DMS 273 (cell line): ENCODE data around the gene ALDH7A1.

Experiments
- DNase-seq: peaks from one replicate; lab custom pipeline; 2025; ENCODE audit not compliant: unreplicated experiment; lab: John Stamatoyannopoulos, UW

Gene ALDH7A1

DNA sequence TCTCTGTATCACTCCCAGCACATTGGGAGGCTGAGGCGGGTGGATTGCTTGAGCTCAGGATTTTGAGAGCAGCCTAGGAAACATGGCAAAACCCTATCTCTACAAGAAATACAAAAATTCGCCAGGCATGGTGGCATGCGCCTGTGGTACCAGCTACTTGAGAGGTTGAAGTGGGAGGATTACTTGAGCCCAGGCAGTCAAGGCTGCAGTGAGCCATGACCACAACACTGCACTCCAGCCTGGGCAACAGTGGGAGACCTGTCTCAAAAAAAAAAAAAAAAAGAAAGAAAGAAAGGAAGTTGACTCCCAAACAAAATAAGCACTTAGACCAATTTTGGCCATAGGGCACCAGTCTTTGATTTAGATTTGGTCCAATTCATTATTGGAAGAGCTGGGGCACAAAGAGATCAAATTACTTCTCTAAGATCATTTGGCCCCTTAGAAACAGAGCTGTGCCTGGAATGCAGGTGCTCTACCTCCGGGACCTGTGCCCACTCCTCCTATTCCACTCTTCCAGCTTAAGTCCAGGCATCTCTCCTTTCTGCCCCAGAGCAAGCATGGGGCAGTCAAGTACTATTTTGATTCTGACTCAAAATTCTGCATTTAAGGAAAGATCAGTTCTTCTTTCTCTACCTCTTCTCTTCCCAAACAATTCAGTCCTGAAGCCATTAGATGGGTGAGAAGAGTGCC, 59.0 kb downstream of the ALDH7A1 start:
- DNase-seq: no peak

DNA sequence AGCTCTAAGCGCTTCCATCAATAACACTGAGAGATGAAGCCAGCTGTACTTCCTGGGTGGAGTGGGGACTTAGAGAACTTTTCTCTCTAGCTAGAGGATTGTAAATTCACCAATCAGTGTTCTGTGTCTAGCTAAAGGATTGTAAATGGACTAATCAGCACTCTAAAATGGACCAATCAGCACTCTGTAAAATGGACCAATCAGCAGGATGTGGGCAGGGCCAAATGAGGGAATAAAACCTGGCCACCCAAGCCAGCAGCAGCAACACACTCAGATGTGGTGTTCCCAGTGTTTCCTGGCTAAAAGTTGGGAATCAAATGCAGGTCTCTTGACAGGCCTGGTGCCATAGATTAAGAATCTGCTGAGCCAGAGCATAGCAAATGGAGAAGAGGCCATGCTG, 60.5 kb downstream of the ALDH7A1 start:
- DNase-seq: no peak

DNA sequence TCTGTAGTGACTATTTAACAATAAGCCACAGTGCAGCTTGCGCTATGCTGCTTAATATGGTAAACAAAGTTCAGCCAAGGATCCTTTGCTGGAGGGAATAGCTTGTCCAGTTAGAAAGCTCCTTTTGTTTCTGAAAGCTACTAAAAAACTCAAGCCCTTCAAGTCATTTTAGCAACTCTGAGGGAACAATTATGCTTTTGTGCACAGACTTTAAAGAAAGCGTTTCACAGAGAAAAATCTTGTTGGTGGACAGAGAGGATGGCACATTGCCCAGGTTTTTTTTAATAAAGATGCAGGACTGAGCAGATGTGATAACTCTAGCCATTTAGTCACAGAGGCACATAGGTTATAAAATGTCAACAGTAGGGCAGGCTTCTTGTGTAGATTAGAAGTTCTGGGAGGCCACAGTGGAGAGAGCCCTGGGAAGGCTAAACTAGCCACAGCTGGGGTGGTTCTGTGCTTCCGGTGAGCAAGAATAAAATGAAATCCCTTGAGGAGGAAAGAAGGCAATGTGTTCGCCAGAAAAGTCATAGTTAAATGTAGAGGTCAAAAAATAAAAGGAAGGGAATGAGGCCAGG, 63.4 kb downstream of the ALDH7A1 start:
- peak; percentile 36 for DNase-seq

DNA sequence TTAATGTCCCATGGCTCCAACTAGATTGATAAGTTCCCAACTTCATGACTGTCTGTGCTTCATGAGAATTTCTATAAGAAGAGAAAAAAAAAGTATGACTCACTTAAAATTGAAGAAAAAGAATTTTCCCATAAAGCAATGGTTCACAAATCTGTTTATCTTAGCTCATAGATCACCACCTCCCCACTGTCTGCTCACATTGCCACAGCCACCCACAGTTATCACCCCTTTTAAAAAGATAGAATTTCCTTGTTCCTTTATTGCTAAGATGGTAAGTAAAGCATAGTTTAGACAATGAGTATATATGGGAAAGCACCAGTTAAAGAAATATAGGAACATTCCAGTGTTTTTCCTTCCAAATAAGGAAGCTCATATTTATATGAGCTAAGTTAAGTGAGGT, 67.1 kb downstream of the ALDH7A1 start:
- DNase-seq: no peak

DNA sequence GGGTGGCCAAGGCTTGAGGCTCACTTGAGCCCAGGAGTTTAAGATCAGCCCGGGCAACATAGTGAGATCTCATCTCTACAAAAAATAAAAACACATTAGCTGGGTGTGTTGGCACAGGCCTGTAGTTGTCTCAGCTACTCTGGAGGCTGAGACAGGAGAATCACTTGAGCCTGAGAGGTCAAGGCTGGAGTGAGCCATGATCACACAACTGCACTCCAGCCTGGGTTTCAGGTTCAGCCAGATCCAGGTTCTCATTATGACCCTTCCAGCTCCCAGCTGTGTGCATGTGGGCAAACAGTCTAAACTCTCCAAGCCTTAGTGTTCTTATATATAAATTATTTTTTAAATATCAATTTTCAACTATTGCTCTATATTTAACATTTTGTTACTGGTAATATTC, 67.9 kb downstream of the ALDH7A1 start:
- no peak for DNase-seq

- no peak for DNase-seq
Measured at GRCh38 chr5:126526493-126526892, 68.5 kb downstream of the ALDH7A1 start.

DNA sequence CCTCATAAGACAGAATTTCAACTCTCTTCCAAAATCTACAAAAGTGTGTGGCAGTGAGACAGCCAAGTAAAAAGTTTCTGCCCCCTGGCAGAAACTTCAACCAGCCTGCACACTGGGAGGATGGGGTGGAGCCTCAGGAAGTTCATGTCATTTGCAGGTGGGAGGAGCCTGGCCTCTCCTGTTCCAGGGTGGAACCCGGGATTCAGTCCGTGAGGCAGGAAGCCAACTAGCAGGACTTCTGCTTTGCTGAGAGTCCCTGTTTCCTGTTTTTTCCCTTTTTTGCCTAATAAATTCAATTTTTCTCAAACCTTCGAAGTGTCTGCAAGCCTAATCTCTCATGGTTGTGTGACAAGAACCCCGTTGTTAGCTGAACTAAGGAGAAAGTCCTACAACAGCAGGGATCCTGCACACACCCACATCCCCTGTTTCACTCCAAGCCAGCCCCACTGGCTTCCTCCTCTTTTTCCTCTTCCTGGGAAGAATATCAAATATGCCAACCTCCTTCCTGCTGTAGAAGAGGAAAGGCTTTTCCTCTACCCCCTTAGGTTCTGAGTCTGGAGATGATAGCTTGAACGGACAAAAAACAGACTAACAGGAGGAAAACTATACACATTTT, 69.3 kb downstream of the ALDH7A1 start:
- DNase-seq: peak; percentile 34

DNA sequence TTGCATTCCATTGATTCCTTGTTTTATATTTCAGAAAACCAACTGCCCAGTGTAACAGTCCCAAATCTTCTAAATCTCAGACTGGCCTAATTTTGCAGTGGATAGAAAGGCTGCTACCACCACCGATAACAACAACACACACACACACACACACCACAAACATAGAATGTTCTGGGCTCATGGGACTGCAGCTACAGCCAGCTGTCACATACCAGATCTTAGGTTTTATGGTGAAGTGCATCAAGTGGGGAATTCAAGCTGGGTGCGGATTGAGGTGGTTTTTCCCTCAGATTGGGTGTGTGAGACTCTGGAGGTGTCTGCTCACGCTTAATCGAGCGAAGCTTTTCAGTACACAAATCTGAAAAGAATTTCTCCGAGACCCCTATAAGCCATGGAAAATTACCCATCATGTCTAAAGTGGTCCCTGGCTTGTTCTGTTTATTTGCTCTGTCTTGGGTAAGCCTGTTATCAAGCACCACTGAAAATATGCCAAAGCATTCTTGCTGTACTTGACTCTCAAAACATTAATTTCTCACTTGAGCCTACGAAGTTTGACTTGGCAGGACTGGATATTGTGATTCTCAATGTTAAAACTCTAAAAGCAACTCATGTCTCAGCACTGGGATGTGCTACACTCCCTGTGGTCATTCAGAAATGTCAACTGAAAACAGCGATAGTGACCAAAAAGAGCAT, 71.1 kb downstream of the ALDH7A1 start:
- DNase-seq: no peak

GRCh38 chr5:126521130-126521529, 73.9 kb downstream of the ALDH7A1 start:
- DNase-seq: no peak

GRCh38 chr5:126520593-126520953, 74.4 kb downstream of the ALDH7A1 start:
- DNase-seq: no peak

GRCh38 chr5:126519637-126520592, 75.1 kb downstream of the ALDH7A1 start:
- DNase-seq: peak; percentile 57

- peak; percentile 30 for DNase-seq
Measured at GRCh38 chr5:126519223-126519622, 75.8 kb downstream of the ALDH7A1 start.

DNA sequence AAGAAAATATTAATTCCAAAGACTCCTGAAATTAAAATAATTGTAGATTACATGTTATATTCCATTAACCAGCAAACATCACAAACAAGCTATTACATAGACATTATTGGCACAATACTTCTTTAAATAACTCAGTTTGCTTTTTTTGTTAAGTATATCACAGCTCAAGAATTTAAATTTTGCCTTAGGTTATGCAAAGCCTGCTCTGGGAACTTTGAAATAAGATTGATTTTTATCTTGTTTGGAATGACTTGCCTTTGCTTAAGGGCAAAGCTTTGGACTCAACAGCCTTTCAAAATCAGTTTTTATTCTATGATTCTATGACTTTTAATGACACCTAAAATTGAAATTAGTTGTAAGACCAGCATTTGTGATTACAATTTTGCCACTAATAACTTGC, 78.2 kb downstream of the ALDH7A1 start:
- no peak for DNase-seq

DNA sequence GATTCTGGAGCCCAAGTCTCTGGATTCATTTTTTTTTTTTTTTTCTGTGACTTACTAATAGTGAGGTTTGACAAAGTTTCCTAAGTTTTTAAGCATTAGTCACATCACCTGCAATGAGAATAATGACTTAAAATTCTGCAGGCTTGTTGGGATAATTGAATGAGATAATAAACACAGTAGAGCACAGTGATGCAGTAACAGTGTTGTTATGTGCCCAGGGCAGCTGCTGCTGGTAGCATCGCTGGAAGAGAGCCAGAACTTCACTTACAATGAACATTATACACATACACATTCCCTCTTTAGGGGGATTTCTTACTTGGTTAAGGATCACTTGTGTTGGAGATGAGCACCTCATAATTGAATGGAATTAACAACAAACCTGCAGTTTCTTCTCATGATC, 78.9 kb downstream of the ALDH7A1 start:
- DNase-seq: peak; percentile 70

- DNase-seq: no peak
Measured at GRCh38 chr5:126515337-126515736, 79.7 kb downstream of the ALDH7A1 start.

GRCh38 chr5:126514558-126515141, 80.4 kb downstream of the ALDH7A1 start:
- DNase-seq: no peak

DNA sequence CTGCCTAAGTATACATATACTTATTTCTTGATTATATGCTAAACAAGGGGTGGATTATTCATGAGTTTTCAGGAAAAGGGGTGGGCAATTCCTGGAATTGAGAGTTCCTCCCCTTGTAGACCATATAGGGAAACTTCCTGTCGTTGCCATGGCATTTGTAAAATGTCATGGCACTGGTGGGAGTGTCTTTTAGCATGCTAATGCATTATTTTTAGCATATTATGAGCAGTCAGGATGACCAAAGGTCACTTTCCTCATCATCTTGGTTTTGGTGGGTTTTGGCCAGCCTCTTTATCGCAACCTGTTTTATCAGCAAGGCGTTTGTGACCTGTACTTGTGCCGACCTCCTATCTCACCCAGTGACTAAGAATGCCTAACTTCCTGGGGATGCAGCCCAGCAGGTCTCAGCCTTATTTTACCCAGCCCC, 80.9 kb downstream of the ALDH7A1 start:
- DNase-seq: no peak

GRCh38 chr5:126513703-126514102, 81.3 kb downstream of the ALDH7A1 start:
- DNase-seq: no peak

DNA sequence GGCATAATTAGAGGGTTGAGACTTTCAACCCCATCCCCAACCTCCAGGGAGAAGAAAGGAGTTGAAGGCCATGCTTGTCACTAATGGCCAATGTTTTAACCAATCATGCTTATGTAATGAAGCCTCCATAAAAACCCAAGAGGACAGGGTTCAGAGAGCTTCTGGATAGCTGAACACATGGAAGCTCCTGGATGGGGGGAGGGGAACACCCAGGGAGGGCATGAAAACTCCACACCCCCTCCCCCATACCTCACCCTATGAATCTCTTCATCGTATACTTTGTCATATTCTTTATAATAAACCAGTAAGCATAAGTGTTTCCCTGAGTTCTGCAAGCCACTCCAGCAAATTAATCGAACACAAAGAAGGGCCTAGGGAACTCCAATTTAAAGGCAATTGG, 81.7 kb downstream of the ALDH7A1 start:
- DNase-seq: no peak

DNA sequence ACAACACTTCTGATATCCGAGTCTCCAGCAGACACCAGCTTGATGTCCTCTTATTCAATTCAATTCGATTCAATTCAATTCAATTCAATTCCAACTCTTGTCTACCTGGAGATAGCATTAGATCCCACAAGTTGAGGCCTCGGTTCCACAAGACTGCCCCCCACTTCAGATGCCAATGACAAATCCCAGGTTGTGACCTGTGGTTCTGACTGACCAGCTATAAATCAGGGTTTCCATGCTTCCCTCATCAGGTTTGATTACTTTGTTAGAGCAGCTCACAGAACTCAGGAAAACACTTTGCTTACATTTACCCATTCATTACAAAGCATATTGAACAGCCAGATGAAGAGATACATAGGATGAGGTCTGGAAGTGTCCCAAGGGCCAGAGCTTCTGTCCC, 82.6 kb downstream of the ALDH7A1 start:
- DNase-seq: no peak

DNA sequence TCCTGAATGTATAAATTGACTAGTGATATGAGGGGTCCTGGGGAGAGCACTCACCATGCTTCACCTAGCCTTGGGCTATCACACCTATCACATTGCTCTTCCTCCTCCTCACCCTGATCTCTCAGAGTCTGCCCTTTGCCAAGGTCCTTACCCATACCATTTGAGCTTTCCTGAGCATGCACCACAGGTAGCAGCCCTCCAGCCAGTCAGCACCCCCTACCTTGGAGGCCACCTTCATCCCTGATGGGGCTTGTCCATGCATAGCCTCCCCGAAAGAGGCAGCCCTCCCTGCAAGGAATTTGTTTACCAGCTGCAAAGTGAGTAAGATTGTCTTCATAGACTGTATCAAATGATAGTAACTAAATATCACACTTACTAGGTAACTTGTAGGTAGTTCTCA, 83.1 kb downstream of the ALDH7A1 start:
- no peak for DNase-seq
